ENCODE measurements around the gene RHBDD3.

DNA sequence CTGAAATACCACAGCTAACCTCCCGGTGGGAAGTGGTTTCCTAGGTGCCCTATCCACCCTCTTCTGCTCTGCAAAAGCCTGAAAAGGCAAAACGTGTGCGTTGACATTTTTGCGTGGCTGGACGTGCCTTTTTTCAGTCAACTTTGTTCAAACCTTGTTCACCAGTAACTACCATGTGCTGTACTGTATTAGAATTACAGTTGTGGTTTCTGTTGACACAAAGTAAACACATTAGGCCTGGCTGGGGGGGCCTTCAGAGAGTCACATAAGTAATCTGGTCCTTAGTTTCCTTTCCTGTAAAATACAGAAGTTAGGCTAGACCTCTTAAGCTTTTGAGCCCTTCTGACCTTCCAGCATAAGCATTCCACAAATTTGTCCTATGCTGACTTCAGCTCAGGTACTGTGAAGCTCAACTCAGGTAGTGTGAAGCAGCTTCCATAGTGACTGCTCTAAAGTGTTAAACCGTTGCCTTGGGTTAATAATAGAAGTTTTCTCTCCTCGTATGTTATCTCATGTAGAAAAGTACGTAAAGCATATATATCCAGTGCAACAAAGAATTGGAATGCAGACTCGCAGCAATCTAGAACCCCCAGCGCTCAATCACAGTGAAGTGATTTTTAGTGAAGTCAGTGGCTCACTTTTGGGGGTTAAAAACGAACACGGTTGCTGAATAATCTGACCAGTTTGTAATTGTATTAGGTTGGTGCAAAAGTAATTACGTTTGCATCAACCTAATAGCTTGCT, 2.1 kb upstream of the RHBDD3 start:
- TF ChIP-seq PKNOX1 (IDR thresholded peaks at IDR 0.05) (no peak), ZNF384 (IDR thresholded peaks at IDR 0.05) (no peak), L3MBTL2 (conservative IDR thresholded peaks at IDR 0.05) (no peak), SUZ12 (IDR thresholded peaks at IDR 0.05) (no peak), SP1 (IDR thresholded peaks at IDR 0.05) (no peak), FOXM1 (IDR thresholded peaks at IDR 0.05; ENCODE audit: borderline replicate concordance) (no peak), HDGF (IDR thresholded peaks at IDR 0.05; ENCODE audit: borderline replicate concordance) (no peak), ARNT (IDR thresholded peaks at IDR 0.05) (no peak), ELF4 (IDR thresholded peaks at IDR 0.05) (no peak; the same call in 1 of the 2 replicates), BHLHE40 (IDR thresholded peaks at IDR 0.05; ENCODE audit: borderline replicate concordance) (no peak), TARDBP (IDR thresholded peaks at IDR 0.05) (no peak), LEF1 (IDR thresholded peaks at IDR 0.05; ENCODE audit: borderline replicate concordance) (no peak), FOXA1 (IDR thresholded peaks at IDR 0.05) (no peak), CTBP1 (IDR thresholded peaks at IDR 0.05; ENCODE audit: borderline replicate concordance) (no peak)
